SH-SY5Y (cell line): Measurements from ENCODE around the gene C1orf198.

Source experiments
- GATA2 ChIP-seq: IDR thresholded peaks from 2 replicates; pipeline ENCODE4 v1.6.1; 2011; ENCODE audit warnings: mild to moderate bottlenecking, low read depth, low read length
- GATA3 ChIP-seq: IDR thresholded peaks from 2 replicates; pipeline ENCODE4 v1.6.1; 2011; ENCODE audit warnings: low read depth, mild to moderate bottlenecking, low read length, moderate library complexity

DNA sequence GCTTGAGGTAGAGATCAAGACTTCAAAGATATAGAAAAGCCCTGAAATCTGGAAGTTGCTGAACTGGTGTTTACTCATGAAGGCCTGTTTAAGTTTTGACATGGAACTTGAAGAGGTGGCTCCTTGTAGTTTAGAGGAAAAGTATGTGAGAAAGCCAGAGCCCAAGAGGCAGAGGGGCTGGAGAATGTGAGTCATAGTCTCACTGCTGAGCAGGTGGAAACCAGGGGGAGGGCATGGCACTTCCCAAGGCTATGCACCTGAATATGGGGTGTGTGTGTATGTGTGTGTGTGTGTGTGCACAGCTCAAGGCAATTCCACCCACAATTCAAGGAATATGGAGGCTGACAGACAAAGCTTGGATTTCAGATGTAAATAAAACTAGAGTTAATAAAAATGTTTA lies 46.8 kb upstream of the C1orf198 start:
- TF ChIP-seq GATA2 (no peak), GATA3 (no peak)
